Measurements from ENCODE around the gene CFP. TPM values are rescaled to one million over a fixed set of nuclear protein-coding genes. Genes with fewer than 3 reads are reported as not detected.
"Not testable (repeated sequence)": the region's sequence is repeated elsewhere in the genome, so short reads cannot be mapped to it uniquely, and the experiment has no call there.

CFP gene
- total RNA-seq: 10 to 100 TPM in 2 of 4 donors, 1 to 10 TPM in 2; 6.8 to 16.1 (median 9.9) TPM

- 55% methylated on average over 12 of the region's 14 CpGs for WGBS
- Histone ChIP-seq H3K27ac (replicated peaks in 1 of 4) (no peak within 1 kb of the TSS), H3K4me3 (peak within 1 kb of the TSS in 3 of 4 donors; percentile 5 to 35 (median 14)), H3K4me1 (no peaks in the 10 kb centered on the region), H3K9me3 (no peaks in the 10 kb centered on the region), H3K27me3 (no peaks in the 10 kb centered on the region), H3K36me3 (peaks cover 0 to 5% (median 0%) of the 10 kb centered on the region in 4 donors)
- TF ChIP-seq EP300 (IDR thresholded peaks at IDR 0.05): no peak
- intact Hi-C loops (cut with DNase I): no loop called here
- no peak for DNase-seq (ENCODE audit: extremely low spot score)
These were observed at the start of gene CFP for GRCh38 chrX:47629419-47630200. TSS of gene CFP (minus strand) at chrX:47629930. CDS start at chrX:47629844, 86 bp downstream.

- DNase-seq (ENCODE audit: extremely low spot score); H3K27ac ChIP-seq (replicated peaks in 1 of 4); H3K9me3 ChIP-seq; H3K27me3 ChIP-seq; H3K36me3 ChIP-seq; intact Hi-C loops (cut with DNase I); H3K4me1 ChIP-seq; H3K4me3 ChIP-seq: not testable (repeated sequence)
- WGBS: 58% methylated on average over 7 of the region's 7 CpGs
These were observed 46.5 kb upstream of the CFP start for GRCh38 chrX:47675959-47676859.

- WGBS: 74% methylated on average over 5 of the region's 5 CpGs
These were observed 45.0 kb upstream of the CFP start for GRCh38 chrX:47674776-47675175.

GRCh38 chrX:47665797-47666196 is 36.1 kb upstream of the CFP start:
- H3K4me1 ChIP-seq: not testable (repeated sequence)
- WGBS: 77% methylated on average over 4 of the region's 4 CpGs

More at GRCh38 chrX:47674776-47675175, 45.0 kb upstream of the CFP start:
- no peak overlapping the region for H3K4me3 ChIP-seq
- no peaks in the 10 kb centered on the region for H3K9me3 ChIP-seq
- H3K4me1 ChIP-seq: no peaks in the 10 kb centered on the region
- H3K36me3 ChIP-seq: no peaks in the 10 kb centered on the region
- no peak overlapping the region for H3K27ac ChIP-seq (replicated peaks in 1 of 4)
- TF ChIP-seq POLR2AphosphoS5 (IDR thresholded peaks at IDR 0.05) (no peak), CTCF (IDR thresholded peaks at IDR 0.05) (no peak), EP300 (IDR thresholded peaks at IDR 0.05) (no peak), POLR2A (IDR thresholded peaks at IDR 0.05; ENCODE audit: low read depth) (no peak)
- DNase-seq (ENCODE audit: extremely low spot score): no peak
- no peaks in the 10 kb centered on the region for H3K27me3 ChIP-seq
- intact Hi-C loops (cut with DNase I): no loop called here

GRCh38 chrX:47664737-47665136 is 35.0 kb upstream of the CFP start:
- Histone ChIP-seq H3K27ac (replicated peaks in 1 of 4) (no peak overlapping the region), H3K36me3 (no peaks in the 10 kb centered on the region), H3K4me1 (peaks cover 0 to under 1% (median 0%) of the 10 kb centered on the region in 4 donors), H3K27me3 (no peaks in the 10 kb centered on the region), H3K4me3 (no peak overlapping the region), H3K9me3 (no peaks in the 10 kb centered on the region)
- no peak for TF ChIP-seq CTCF (IDR thresholded peaks at IDR 0.05)
- TF ChIP-seq EP300 (IDR thresholded peaks at IDR 0.05): no peak
- no peak for TF ChIP-seq POLR2A (IDR thresholded peaks at IDR 0.05; ENCODE audit: low read depth)
- no peak for TF ChIP-seq POLR2AphosphoS5 (IDR thresholded peaks at IDR 0.05)
- 80% methylated on average over 5 of the region's 5 CpGs for WGBS
- no peak for DNase-seq (ENCODE audit: extremely low spot score)
- intact Hi-C loops (cut with DNase I): no loop called here

More at GRCh38 chrX:47665797-47666196, 36.1 kb upstream of the CFP start:
- intact Hi-C loops (cut with DNase I); H3K27me3 ChIP-seq; DNase-seq (ENCODE audit: extremely low spot score); H3K4me3 ChIP-seq; H3K27ac ChIP-seq (replicated peaks in 1 of 4); H3K36me3 ChIP-seq; H3K9me3 ChIP-seq: not testable (repeated sequence)

- TF ChIP-seq POLR2A (IDR thresholded peaks at IDR 0.05; ENCODE audit: low read depth) (no peak), CTCF (IDR thresholded peaks at IDR 0.05) (no peak), EP300 (IDR thresholded peaks at IDR 0.05) (no peak), POLR2AphosphoS5 (IDR thresholded peaks at IDR 0.05) (no peak)
- peak; percentile 55 for DNase-seq (ENCODE audit: extremely low spot score)
- peaks cover 0 to 4% (median 2%) of the 10 kb centered on the region in 4 donors for H3K36me3 ChIP-seq
- WGBS: 56% methylated on average over 1 of the region's 1 CpG
- H3K27ac ChIP-seq (replicated peaks in 1 of 4): no peak overlapping the region
- no peaks in the 10 kb centered on the region for H3K9me3 ChIP-seq
- intact Hi-C loops (cut with DNase I): no loop called here
- no peak overlapping the region for H3K4me3 ChIP-seq
- peaks cover 0 to 14% (median 4%) of the 10 kb centered on the region in 4 donors for H3K4me1 ChIP-seq
- no peaks in the 10 kb centered on the region for H3K27me3 ChIP-seq
These were observed 32.5 kb upstream of the CFP start for GRCh38 chrX:47662144-47662657.

Data from esophagus muscularis mucosa (tissue), 4 donors.